Stimulated activated effector memory CD8-positive, alpha-beta T cell treated with anti-CD3 and anti-CD28 coated beads, Interleukin-12 subunit alpha, Interleukin-12 subunit beta, amount 100 ng/mL, for 72 hours (primary cell): Measurements from ENCODE around the gene MTA2.

ENCODE experiments used
- ATAC-seq: fragments of 150-1000 bp; cut with Tn5 transposase; 2 replicates; pipeline ENCODE4 v1.10.0; 2021
- DNase-seq, 2 donors: peaks; one replicate each; pipeline ENCODE4 v3.0.0; 2021 to 2022; ENCODE audit warnings: low spot score in 2 of 2
- H3K27ac Mint-ChIP-seq: one replicate; pipeline ENCODE4 v1.8.0; 2022; ENCODE audit warnings: mild to moderate bottlenecking, mixed read lengths
- H3K36me3 Mint-ChIP-seq: one replicate; pipeline ENCODE4 v1.8.0; 2022; ENCODE audit warnings: mild to moderate bottlenecking, mixed read lengths
- H3K4me1 Mint-ChIP-seq: one replicate; pipeline ENCODE4 v1.8.0; 2022; ENCODE audit warnings: mixed read lengths
- H3K4me3 Mint-ChIP-seq: one replicate; pipeline ENCODE4 v1.8.0; 2022; ENCODE audit warnings: mild to moderate bottlenecking, mixed read lengths
- H3K9me3 Mint-ChIP-seq: one replicate; pipeline ENCODE4 v1.8.0; 2022; ENCODE audit warnings: mixed read lengths

The MTA2 gene

DNA sequence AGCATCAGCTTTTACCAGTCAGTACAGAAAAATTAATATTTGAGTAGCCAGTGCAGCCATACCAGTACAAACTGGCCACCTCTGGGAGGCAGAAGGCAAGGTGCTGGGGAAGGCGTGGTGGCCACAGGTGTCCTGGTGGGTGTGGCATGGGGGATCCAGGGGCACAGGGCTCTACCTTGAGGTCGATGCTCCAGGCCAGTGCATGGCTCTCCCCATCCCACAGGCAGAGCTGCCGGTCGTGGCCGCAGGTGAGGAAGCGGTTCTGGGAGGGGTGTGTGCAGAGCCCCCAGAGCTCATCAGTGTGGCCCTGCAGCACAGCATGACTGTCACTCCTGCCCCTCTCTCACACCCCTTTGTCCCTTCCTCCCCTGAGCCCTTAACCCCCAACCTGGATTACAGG is 3.8 kb upstream of the MTA2 start:
- no peaks in the 10 kb centered on the region for H3K9me3 Mint-ChIP-seq
- H3K4me1 Mint-ChIP-seq = peaks cover 56% of the 10 kb centered on the region
- no peak overlapping the region for H3K4me3 Mint-ChIP-seq
- peaks cover 92% of the 10 kb centered on the region for H3K36me3 Mint-ChIP-seq
- ATAC-seq (no peak), DNase-seq (no peak)
- H3K27ac Mint-ChIP-seq = peak overlapping the region; percentile 67

DNA sequence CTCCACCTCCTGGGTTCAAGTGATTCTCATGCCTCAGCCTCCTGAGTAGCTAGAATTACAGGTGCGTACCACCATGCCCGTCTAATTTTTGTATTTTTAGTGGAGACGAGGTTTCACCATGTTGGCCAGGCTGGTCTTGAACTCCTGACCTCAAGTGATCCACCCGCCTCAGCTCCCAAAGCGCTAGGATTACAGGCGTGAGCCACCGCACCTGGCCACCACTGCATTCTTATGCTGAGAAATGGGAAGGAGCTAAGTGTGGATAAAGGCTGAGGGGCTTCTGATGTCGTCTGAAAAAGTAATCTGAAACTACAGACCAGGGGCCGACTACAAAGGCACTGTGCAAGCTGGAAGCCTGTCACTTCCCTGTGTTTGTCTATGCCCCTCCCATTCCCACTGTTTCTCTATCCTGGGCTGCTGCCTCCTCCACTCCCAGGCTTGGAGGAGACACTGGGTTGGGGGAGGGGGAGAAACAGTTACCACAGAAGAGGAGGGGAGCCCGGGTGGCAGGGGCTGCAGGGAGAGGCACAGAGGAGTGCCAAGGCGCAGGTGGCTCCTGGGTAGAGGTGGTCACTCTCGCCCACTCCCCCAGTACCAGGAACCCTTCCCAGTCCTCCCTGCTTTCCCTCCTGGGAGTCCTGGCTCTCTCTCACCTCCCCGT is 2.9 kb upstream of the MTA2 start:
- Mint-ChIP-seq H3K4me3 (no peak overlapping the region), H3K36me3 (peaks cover 95% of the 10 kb centered on the region), H3K9me3 (no peaks in the 10 kb centered on the region), H3K27ac (peak overlapping the region; percentile 86), H3K4me1 (peaks cover 57% of the 10 kb centered on the region)
- ATAC-seq (no peak), DNase-seq (no peak)

DNA sequence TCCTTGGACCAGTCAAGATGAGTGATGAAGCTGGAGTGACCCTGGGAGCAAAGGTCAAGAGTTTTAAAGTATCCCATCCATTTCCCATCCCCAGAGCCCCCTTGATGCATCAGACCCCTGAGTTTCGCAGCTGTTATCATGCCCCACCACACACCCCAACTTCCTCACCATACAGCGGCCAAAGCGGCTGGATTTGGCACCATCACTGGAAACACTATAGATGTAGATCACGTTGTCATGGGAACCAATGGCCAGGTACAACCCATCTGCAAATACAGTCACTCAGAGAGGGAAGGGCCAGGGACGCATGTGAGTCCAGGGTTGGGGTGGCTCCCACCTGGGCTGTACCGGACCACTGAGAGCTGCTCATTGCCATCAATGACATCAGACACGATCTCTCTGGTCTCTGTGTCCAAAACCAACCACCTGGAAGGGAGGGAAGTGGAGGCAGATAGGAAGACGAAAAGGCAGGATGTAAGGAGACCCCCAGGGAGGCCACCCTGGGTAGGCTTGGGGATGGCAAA is 2.2 kb upstream of the MTA2 start:
- Mint-ChIP-seq H3K36me3 (peaks cover 95% of the 10 kb centered on the region), H3K9me3 (no peaks in the 10 kb centered on the region), H3K27ac (peak overlapping the region; percentile 86), H3K4me1 (peaks cover 57% of the 10 kb centered on the region), H3K4me3 (peak overlapping the region; percentile 88)
- DNase-seq (no peak), ATAC-seq (no peak)

DNA sequence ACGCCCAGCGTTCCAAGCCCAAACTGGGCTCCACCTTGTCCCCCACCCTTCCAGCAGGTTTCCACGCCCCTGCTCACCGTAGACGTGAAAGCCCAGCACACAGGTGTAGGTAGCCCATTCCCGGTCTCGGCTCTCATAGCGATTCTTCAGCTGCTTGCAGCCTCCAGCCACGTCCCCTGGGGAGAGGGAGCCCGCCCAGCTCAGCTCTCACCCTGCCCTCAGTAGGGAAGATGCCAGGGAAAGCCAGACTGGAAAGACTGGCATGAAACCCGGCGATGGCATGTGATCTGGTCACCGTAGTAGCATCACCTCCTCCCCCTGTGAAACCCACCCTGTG is 1.4 kb upstream of the MTA2 start:
- ATAC-seq (no peak), DNase-seq (no peak)
- Mint-ChIP-seq H3K9me3 (no peaks in the 10 kb centered on the region), H3K4me3 (peak overlapping the region; percentile 88), H3K4me1 (peaks cover 59% of the 10 kb centered on the region), H3K36me3 (peaks cover 95% of the 10 kb centered on the region), H3K27ac (peak overlapping the region; percentile 86)

DNA sequence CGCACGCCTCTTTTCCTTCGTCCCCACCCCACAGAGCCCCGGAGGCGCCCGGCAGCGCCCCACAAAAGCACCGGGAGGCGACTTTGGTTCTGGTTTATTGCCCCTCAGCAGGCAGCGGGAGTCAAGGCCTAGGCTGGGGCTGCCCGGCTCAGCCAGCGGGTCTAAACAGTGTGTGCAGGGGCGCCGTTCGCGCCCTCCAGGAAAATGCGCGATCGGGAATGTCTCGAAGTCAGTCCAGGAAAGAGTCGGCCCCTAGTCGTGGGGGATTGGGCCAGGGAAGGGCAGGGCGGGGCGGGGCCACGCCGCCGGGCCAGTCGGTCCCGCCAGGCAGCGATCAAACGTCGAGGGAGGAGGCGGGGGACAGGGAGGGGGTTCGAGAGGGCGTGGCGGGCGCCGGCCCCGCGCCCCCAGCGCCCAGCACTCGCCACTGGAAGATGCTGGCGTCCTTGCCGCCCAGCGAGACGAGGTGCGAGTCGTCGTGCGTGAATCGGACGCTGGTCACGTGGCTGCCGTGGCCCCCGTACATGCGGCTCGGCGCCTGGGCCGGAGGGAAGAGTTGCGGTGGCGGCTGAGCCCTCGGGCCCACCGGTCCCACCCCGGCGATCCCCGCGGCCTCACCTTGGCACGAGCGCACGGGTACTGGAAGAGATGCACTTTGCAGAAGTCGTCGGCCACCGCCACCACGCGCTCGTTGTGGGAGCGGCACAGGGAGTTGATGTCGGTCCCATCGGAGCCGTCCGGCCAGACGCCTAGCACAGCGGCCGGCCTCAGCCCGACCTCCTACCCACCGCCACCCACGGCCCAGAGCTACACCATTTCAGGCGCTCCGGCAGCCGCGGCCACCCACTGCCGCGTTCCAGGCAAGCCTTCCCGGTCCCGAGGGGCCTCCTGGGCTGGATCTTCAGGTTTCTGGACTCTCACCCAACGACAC is 741 bp upstream of the MTA2 start:
- Mint-ChIP-seq H3K36me3 (peaks cover 95% of the 10 kb centered on the region), H3K9me3 (no peaks in the 10 kb centered on the region), H3K4me3 (peak overlapping the region; percentile 88), H3K4me1 (peaks cover 59% of the 10 kb centered on the region), H3K27ac (peak overlapping the region; percentile 96)
- ATAC-seq (no peak), DNase-seq (no peak)

DNA sequence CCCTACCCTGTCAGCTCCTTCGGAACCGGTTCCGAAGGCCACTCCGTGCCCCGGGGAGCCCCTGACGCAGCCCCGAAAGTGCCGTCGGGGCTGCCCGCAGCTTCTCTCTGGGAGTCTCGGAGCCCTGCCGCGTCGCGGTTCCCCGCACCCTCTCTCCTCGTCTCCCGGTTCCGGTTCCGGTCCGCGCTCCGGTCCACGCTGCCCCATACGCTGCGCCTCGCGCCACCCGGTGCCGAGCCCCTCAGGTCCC is 618 bp downstream of the MTA2 start:
- H3K36me3 Mint-ChIP-seq = peaks cover 95% of the 10 kb centered on the region
- H3K27ac Mint-ChIP-seq = peak overlapping the region; percentile 96
- no peak for ATAC-seq
- no peaks in the 10 kb centered on the region for H3K9me3 Mint-ChIP-seq
- no peak for DNase-seq
- peak overlapping the region; percentile 88 for H3K4me3 Mint-ChIP-seq
- H3K4me1 Mint-ChIP-seq = peaks cover 64% of the 10 kb centered on the region

DNA sequence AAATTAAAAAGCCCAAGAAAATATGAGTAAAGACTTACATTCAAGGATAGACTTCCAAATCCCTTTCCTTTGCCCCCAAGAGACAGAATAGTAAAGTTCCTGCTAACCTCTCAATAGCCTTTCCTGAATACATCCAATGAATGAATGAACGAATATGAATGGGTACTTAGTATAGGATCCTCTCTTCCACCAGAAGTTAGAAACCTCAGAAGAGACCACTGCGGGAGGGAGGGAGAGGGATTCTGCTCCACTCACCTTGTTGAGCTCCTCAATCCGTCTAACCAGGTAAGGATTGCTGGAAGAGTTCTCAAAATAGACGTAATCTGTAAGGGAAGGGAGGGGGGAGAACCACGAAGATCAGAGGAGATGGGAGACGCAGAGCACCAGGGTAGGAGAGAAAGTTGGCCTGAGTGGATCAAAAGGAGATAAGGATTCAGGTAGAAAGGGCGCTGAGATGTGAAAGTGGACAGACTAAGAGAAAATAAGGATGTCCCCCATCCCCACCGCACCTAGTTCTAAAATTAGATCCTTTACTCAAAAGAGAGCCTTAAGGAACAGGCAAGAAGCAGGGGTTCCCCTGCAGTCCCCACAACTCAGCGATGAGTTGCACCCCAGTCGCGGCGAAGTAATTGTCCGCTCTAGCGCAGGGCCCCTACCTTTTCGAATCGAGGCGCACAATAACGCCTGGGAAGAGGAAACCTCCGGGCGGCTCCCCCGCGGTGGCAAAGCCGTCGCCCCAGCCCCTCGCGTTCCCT is 1.1 kb downstream of the MTA2 start:
- Mint-ChIP-seq H3K9me3 (no peaks in the 10 kb centered on the region), H3K4me3 (peak overlapping the region; percentile 88), H3K4me1 (peaks cover 67% of the 10 kb centered on the region), H3K27ac (peak overlapping the region; percentile 96), H3K36me3 (peaks cover 95% of the 10 kb centered on the region)
- ATAC-seq (no peak), DNase-seq (no peak)

DNA sequence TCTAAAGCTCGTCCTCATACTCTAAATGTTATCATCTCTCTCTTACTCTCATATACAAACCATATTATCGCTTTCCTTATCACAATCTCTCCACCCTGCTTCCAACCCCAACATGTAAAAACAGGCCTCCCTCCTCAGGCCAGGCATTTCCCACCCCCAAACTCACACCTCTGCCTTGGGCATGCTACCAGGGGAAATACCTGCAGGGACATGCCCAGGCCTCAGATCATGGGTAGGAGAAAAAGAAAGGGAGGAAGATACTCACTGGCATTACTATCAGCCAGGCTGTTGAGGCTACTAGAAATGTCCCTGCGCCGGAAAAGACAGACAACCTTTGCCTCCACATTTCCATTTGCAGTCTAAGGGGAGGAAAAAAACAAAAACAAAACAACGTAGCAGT is 1.8 kb downstream of the MTA2 start:
- H3K4me3 Mint-ChIP-seq = peak overlapping the region; percentile 88
- no peak for ATAC-seq
- no peak for DNase-seq
- peak overlapping the region; percentile 96 for H3K27ac Mint-ChIP-seq
- H3K4me1 Mint-ChIP-seq = peaks cover 64% of the 10 kb centered on the region
- peaks cover 95% of the 10 kb centered on the region for H3K36me3 Mint-ChIP-seq
- no peaks in the 10 kb centered on the region for H3K9me3 Mint-ChIP-seq

DNA sequence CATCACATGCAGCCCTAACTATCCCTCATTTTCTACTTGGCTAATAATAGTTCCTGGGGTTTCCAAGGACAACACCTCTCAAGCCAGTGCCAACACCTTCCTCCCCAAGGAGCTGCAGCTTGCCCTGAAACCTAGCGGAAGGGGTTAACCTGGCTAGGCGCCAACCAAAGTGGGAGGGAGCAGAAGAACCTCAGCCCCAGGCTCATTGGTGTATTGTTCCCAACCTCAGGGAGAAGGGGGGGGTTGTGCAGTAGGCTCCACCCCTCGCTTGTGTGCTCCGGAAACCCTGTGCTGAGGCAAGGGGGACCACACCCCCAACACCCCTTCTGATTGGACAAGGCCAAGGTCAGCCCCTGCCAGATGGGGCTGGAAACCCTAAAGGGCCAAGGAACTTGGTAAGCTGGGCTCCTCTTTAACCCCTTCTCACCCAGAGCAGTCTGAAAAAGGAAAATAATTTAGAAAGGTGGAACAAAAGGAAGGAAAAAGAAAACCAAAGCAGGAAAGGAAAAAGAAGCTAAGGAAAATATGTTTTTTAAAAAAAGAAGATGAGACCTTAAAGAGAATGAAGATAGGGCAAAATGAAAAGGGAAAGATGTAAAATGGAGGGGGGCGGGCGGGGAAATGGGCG is 2.5 kb downstream of the MTA2 start:
- peak; percentile 82 for ATAC-seq
- H3K4me1 Mint-ChIP-seq = peaks cover 67% of the 10 kb centered on the region

DNA sequence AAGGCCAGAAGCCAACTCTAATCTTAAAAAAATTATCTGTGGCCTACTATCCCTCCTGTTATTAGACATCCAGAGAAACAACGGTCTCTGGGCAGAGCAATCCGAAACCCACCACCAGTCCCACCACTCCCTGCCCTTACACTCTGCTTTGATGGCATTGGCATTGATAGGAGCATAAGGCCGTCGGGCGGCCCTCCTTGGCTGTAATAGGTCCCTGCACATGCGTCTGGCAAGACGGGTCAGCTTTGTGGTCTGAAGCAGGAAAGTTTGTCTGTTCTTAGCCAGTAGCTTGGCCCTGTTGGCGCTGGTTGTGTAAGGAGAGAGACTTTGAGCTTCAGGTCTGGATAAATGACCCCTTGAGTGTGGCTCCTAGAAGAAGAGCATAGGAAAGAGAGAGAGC is 6.5 kb downstream of the MTA2 start:
- Mint-ChIP-seq H3K9me3 (no peaks in the 10 kb centered on the region), H3K36me3 (peaks cover 91% of the 10 kb centered on the region), H3K27ac (no peak overlapping the region), H3K4me3 (no peak overlapping the region), H3K4me1 (peaks cover 67% of the 10 kb centered on the region)
- DNase-seq (no peak), ATAC-seq (no peak)

More for the DNA sequence above, 2.5 kb downstream of the MTA2 start:
- no peaks in the 10 kb centered on the region for H3K9me3 Mint-ChIP-seq
- peak; percentile 79 to 95 for DNase-seq
- H3K36me3 Mint-ChIP-seq = peaks cover 95% of the 10 kb centered on the region
- H3K4me3 Mint-ChIP-seq = peak overlapping the region; percentile 88
- H3K27ac Mint-ChIP-seq = peak overlapping the region; percentile 96

DNA sequence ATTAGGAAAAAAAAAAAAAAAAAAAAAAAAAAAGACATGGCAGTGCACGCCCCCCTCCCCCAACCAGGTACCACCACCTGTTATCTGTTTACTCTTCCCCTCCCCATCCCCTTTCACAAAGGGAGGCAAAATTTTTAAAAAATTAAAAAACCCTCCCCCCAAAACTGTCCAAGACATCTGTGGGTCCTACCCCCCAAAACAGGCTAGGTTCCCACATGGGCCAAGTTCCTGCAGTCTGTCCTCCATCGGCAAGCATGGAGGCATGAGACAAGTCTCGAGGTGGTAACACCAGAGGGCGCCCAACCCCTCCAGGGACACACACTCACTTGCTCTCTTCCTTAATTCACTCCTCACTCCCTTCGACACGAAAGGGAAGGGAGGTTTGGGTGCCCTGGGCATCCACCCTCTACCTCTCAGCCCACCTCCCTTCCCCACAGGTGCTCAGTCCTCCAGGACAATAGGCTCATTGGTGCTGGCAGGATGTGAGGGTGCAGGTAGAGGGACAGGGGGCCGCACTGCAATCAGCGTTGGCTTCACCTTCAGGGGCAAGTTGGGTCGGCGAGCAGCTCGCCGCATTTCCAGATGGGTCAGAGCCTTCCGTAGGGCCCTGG is 8.1 kb downstream of the MTA2 start:
- Mint-ChIP-seq H3K9me3 (no peaks in the 10 kb centered on the region), H3K36me3 (peaks cover 86% of the 10 kb centered on the region), H3K27ac (peak overlapping the region; percentile 97), H3K4me1 (peaks cover 51% of the 10 kb centered on the region), H3K4me3 (peak overlapping the region; percentile 89)
- ATAC-seq (peak; percentile 45), DNase-seq (peak; percentile 60 to 86)

DNA sequence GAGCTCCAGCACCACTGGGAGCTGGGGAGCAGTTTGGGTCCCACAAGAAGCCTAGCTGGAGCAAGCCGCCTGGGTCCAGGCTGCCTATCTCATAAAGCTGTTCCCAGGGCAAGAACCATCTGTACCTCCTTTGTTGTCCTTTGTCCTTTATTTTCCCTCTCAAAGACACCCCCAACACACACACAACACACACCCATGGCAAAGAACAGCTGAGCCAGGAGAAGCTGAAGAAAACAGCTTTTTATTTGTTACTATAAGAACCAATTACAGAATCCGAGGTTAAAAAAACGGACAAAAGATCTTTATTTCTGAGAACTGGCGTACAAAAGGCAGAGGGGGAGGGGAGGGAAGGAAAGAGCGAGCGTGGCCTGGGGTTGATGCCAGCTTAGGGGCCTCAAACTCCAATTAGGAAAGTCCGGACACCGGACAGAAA is 8.7 kb downstream of the MTA2 start:
- Mint-ChIP-seq H3K4me3 (peak overlapping the region; percentile 89), H3K27ac (peak overlapping the region; percentile 97), H3K9me3 (no peaks in the 10 kb centered on the region), H3K36me3 (peaks cover 86% of the 10 kb centered on the region), H3K4me1 (peaks cover 46% of the 10 kb centered on the region)
- no peak for ATAC-seq
- DNase-seq = no peak

DNA sequence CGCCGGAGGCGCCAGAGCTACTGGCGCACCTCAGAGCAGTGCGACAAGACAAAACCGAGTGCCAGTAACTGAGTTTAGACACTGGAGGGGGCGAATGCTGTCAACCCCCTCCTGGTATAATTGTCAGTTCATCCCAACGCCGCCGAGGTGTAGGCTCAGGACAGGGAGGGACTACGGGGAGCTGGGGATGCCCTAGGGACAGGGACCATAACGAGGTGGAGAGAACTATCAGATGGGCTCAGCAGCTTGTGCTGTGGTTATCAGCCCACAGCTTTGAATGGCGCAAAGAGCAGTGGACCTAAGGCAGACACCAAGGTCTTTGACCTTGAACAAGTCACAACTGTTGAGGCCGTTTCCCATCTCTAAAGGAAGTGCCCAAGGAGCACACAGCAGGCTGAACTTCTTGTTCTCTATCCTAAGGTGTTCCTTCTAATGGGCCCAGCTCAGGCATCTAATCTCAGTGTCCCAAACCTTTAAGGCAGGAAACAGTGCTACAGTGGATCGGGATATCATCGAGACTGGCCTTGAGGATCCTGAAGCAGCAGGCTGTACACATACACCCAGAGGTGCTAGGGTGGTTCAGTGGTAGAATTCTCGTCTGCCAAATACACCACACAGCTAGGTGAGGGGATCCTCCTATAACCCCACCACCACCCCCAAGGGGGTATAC is 9.4 kb downstream of the MTA2 start:
- Mint-ChIP-seq H3K9me3 (no peaks in the 10 kb centered on the region), H3K36me3 (peaks cover 86% of the 10 kb centered on the region), H3K4me3 (peak overlapping the region; percentile 89), H3K4me1 (peaks cover 39% of the 10 kb centered on the region), H3K27ac (peak overlapping the region; percentile 97)
- ATAC-seq (no peak), DNase-seq (no peak)

DNA sequence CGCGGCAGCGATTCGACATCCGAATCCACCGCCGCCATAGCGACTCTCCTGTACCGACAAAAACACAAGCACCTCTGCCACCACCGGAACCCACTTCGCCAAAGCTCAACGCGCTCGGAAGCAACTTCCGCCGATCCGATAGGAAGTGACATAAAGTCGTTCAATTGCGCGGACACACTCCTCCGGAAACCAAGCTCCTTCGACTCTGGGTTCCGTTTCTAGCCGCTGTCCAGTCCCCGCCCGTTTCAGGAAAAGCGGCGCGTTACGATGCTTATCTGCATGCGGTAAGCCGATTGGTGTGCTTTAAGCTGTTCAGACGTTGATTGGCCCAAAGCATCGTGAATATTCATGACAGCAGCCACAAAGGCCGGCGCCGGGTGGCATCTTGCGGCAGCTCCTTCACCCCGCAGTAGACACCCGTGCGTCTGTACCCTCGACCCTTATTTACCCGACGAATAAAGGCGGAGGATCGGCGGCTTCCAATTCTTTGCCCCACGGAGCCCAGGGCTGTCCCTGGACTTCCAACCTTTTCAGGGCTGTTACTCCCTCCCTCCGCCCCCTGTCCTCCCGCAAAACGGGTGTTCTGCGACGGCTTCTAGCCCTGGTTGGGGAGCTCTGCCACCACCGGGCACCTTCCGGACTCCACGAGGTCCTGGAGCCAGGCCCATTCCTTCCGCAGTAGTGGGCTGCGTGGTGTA is 10.1 kb downstream of the MTA2 start, which contains the start of gene TUT1:
TSS of gene TUT1 (minus strand) at position 76 of the 698 bp plus-strand sequence. CDS start at position 38, 38 bp downstream.
- peak within 1 kb of the TSS; percentile 97 for H3K27ac Mint-ChIP-seq
- no peaks in the 10 kb centered on the region for H3K9me3 Mint-ChIP-seq
- peaks cover 34% of the 10 kb centered on the region for H3K4me1 Mint-ChIP-seq

More for the DNA sequence above, 10.1 kb downstream of the MTA2 start, which contains the start of gene TUT1:
- Mint-ChIP-seq H3K36me3 (peaks cover 86% of the 10 kb centered on the region), H3K4me3 (peak within 1 kb of the TSS; percentile 89)
- peak; percentile 94 for ATAC-seq
- DNase-seq = peak; percentile 87 to 98
